Prostate gland (tissue), 2 donors: ENCODE results near the gene UBE2Q2. TPM values are rescaled to one million over a fixed set of nuclear protein-coding genes. Genes with fewer than 3 reads are reported as not detected.
"Not testable (repeated sequence)": the region's sequence is repeated elsewhere in the genome, so short reads cannot be mapped to it uniquely, and the experiment has no call there.

Experiments used
- DNase-seq: peaks from one replicate; pipeline ENCODE4 v3.0.0-alpha.2; 2019; ENCODE audit warnings: low spot score
- H3K27ac ChIP-seq, 2 donors: fragments of 200-600 bp; sonication (generic); 2 replicates each; pipeline ENCODE4 v1.5.1; 2017 to 2019
- H3K27me3 ChIP-seq: fragments of 200-600 bp; sonication (generic); replicated peaks from 2 replicates; pipeline ENCODE4 v1.5.1; 2019; ENCODE audit not compliant: insufficient read depth
- H3K36me3 ChIP-seq, 2 donors: fragments of 200-600 bp; sonication (generic); 1 replicate in 1 of 2; 2 replicates in 1 of 2; pipeline versions ENCODE4 v1.5.1 to v1.8.1; 2017 to 2019
- H3K4me1 ChIP-seq: fragments of 200-600 bp; sonication (generic); replicated peaks from 2 replicates; pipeline ENCODE4 v1.5.1; 2019
- H3K4me3 ChIP-seq, 2 donors: fragments of 200-600 bp; sonication (generic); 2 replicates each; pipeline ENCODE4 v1.5.1; 2017 to 2019
- H3K9me3 ChIP-seq: fragments of 200-600 bp; sonication (generic); 2 replicates; pipeline ENCODE4 v1.5.1; 2017
- POLR2A ChIP-seq: fragments of 450-650 bp; IDR thresholded peaks from one replicate; pipeline ENCODE4 v1.6.1; 2016; ENCODE audit warnings: antibody characterized with exemption, mild to moderate bottlenecking
- POLR2AphosphoS5 ChIP-seq: sonication (generic); formaldehyde crosslinking; IDR thresholded peaks from one replicate; pipeline ENCODE4 v1.6.1; 2017; ENCODE audit warnings: antibody characterized with exemption
- WGBS: methylation state at CpG from one replicate; pipeline ENCODE4 v1.1.5; 2018; 5-methylcytosine and 5-hydroxymethylcytosine counted together
- intact Hi-C: fragments of 100-400 bp; cut with DNase I; formaldehyde crosslinking; loops from one replicate; pipeline ENCODE4 v1.14.2; 2022
- total RNA-seq, 2 donors: library from RNA; depleted of rRNA; stranded (reverse); fragments of >200 nt; gene quantifications; one replicate each; pipeline ENCODE4 v1.1.0, GENCODE V29; 2016
- TF ChIP-seq, protein P1 (sequence below), 4 experiments: fragments of 200-600 bp in 2 of 4; fragments of 450-650 bp in 2 of 4; sonication (generic) in 2 of 4; IDR thresholded peaks; 1 replicate in 3 of 4; 2 replicates in 1 of 4; pipeline ENCODE4 v1.5.1; 2016 to 2019; ENCODE audit warnings: antibody characterized with exemption in 4 of 4, mild to moderate bottlenecking in 2 of 4, moderate library complexity in 2 of 4

The UBE2Q2 gene
- total RNA-seq, 2 donors from 2014 or later: 33.1 to 67.5 TPM

DNA sequence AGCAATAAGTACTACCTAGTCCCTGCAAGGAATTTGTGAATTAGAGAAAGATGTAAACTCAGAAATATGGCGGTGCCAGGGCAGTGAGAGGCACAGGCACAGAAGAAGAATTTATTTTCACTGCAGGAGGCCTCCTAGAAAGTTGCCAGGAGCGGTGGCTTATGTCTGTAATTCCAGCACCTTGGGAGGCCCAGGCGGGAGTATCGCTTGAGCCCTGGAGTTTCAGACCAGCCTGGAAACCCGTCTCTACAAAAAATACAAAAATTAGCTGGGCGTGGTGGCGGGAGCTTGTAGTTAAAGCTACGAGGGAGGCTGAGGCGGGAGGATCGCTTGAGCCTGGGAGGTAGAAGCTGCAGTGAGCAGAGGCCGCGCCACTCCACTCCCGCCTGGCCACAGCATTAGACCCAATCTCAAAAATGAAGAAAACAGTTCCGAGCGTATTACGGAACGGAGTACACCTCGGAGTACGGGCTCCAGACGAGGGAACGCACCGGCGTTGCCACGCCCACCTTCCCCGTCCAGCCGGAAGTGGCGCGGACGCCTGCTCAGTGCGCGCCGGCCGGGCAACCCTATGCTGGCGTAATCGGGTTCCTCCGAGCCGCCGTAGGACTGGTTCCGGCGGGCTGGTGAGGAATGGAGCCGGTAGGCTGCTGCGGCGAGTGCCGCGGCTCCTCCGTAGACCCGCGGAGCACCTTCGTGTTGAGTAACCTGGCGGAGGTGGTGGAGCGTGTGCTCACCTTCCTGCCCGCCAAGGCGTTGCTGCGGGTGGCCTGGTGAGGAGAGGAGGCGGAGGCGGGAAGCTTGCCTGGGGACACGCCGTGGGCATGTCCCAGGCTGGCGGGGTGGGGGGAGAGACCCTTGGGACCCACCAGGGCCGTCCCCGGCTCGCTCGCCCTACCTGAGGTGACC is 60.3 kb downstream of the UBE2Q2 start, which contains the start of gene FBXO22:
TSS of gene FBXO22 (plus strand) at position 548 of the 909 bp plus-strand sequence. CDS start at position 634, 86 bp downstream.
- Histone ChIP-seq H3K27ac (peak within 1 kb of the TSS; percentile 86), H3K9me3 (no peaks in the 10 kb centered on the region), H3K27me3 (no peaks in the 10 kb centered on the region), H3K4me3 (peak within 1 kb of the TSS; percentile 73 to 85), H3K36me3 (no peaks in the 10 kb centered on the region), H3K4me1 (peaks cover 4% of the 10 kb centered on the region)
- intact Hi-C loops: loop anchor here (5.0 kb wide), 1 partner anchor 61 kb away; the partner anchor contains the start of gene UBE2Q2
- TF ChIP-seq POLR2AphosphoS5: peak; percentile 97
- TF ChIP-seq, protein P1, sequence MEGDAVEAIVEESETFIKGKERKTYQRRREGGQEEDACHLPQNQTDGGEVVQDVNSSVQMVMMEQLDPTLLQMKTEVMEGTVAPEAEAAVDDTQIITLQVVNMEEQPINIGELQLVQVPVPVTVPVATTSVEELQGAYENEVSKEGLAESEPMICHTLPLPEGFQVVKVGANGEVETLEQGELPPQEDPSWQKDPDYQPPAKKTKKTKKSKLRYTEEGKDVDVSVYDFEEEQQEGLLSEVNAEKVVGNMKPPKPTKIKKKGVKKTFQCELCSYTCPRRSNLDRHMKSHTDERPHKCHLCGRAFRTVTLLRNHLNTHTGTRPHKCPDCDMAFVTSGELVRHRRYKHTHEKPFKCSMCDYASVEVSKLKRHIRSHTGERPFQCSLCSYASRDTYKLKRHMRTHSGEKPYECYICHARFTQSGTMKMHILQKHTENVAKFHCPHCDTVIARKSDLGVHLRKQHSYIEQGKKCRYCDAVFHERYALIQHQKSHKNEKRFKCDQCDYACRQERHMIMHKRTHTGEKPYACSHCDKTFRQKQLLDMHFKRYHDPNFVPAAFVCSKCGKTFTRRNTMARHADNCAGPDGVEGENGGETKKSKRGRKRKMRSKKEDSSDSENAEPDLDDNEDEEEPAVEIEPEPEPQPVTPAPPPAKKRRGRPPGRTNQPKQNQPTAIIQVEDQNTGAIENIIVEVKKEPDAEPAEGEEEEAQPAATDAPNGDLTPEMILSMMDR (IDR thresholded peaks at IDR 0.05): no peak
- TF ChIP-seq POLR2A: peak; percentile 67
- 1% methylated on average over 63 of the region's 63 CpGs for WGBS
- DNase-seq: peak; percentile 91

DNA sequence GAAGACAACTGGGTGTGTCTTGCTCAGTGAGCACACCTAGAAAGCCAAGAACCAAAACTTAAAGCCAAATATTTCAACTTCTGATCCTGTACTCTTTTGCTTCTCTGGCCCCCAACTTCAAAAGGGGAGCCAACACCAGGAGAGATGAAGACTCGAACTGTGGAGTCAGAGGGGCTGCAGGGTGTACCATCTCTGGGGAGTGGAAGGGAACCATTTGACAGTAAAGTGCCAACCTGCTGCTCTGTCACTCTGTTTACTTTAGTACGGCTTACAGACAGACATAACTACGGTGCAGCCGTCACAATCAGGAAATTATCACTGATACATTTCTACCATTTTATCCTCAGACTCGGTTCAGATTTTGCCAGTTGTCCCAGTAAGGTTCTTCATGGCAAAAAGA is 62.0 kb downstream of the UBE2Q2 start:
- peaks cover 4% of the 10 kb centered on the region for H3K4me1 ChIP-seq
- TF ChIP-seq POLR2AphosphoS5 (no peak), POLR2A (no peak)
- TF ChIP-seq, protein P1 (IDR thresholded peaks at IDR 0.05): no peak

DNA sequence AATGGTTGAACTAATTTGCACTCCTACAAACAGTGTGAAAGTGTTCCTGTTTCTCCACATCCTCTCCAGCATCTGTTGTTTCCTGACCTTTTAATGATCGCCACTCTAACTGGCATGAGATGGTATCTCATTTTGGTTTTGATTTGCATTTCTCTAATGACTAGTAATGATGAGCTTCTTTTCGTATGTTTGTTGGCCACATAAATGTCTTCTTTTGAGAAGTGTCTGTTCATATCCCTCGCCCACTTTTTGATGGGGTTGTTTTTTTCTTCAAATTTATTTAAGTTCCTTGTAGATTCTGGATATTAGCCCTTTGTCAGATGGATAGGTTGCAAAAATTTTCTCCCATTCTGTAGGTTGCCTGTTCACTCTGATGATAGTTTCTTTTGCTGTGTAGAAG is 67.1 kb downstream of the UBE2Q2 start:
- DNase-seq, intact Hi-C loops, H3K27ac ChIP-seq, H3K36me3 ChIP-seq, H3K27me3 ChIP-seq, H3K9me3 ChIP-seq, H3K4me1 ChIP-seq, H3K4me3 ChIP-seq: not testable (repeated sequence)
- 97% methylated on average over 3 of the region's 3 CpGs for WGBS

More for the DNA sequence above, 62.0 kb downstream of the UBE2Q2 start:
- no peak overlapping the region for H3K27ac ChIP-seq
- WGBS: 67% methylated on average over 5 of the region's 5 CpGs
- H3K4me3 ChIP-seq: no peak overlapping the region
- DNase-seq: no peak
- H3K9me3 ChIP-seq: no peaks in the 10 kb centered on the region
- intact Hi-C loops: no loop called here
- no peaks in the 10 kb centered on the region for H3K27me3 ChIP-seq
- no peaks in the 10 kb centered on the region for H3K36me3 ChIP-seq

DNA sequence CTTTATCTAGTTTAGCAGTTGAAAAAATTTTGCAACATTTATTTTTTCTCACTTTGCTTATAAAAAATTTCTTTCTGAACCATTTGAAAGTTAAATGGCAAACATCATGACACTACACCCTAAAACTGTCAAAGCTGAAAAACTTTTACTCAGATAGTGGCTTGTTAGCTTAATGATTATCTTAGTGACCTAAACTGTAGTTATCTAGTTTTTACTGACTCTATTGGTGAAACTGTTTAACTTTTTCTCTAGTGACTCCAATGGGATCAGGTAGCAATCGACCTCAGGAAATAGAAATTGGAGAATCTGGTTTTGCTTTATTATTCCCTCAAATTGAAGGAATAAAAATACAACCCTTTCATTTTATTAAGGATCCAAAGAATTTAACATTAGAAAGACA is 73.7 kb downstream of the UBE2Q2 start:
- intact Hi-C loops: no loop called here
- Histone ChIP-seq H3K27me3 (no peaks in the 10 kb centered on the region), H3K4me3 (no peak overlapping the region), H3K36me3 (no peaks in the 10 kb centered on the region), H3K9me3 (no peaks in the 10 kb centered on the region), H3K4me1 (no peaks in the 10 kb centered on the region), H3K27ac (no peak overlapping the region)
- 93% methylated on average over 1 of the region's 1 CpG for WGBS
- TF ChIP-seq POLR2A (no peak), POLR2AphosphoS5 (no peak)
- TF ChIP-seq, protein P1 (IDR thresholded peaks at IDR 0.05): no peak
- no peak for DNase-seq

DNA sequence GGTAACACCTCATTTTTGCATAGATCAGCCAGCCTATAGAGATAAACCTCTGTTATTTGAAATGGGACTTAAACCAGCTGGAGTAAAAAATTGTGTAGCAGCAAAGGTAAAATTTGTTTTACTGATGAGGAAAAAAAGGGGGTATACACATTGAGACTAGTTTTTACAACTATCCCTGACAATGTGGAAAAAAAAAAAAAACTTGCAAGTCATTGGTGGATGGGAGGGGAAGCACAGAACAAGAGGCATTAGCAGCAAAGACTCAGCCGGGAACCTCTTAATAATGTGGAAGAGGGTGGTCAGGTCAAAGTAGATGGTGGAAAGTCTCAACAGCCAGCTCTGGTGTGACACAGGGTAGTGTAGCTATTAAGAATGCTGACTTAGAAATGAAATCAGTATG is 74.9 kb downstream of the UBE2Q2 start:
- intact Hi-C loops: no loop called here
- WGBS: 97% methylated on average over 1 of the region's 1 CpG

More for the DNA sequence above, 74.9 kb downstream of the UBE2Q2 start:
- H3K27me3 ChIP-seq: no peaks in the 10 kb centered on the region
- H3K27ac ChIP-seq: no peak overlapping the region
- no peak for DNase-seq
- TF ChIP-seq, protein P1 (IDR thresholded peaks at IDR 0.05): no peak
- no peak for TF ChIP-seq POLR2AphosphoS5
- TF ChIP-seq POLR2A: no peak
- no peaks in the 10 kb centered on the region for H3K36me3 ChIP-seq
- H3K9me3 ChIP-seq: no peaks in the 10 kb centered on the region
- no peak overlapping the region for H3K4me3 ChIP-seq
- H3K4me1 ChIP-seq: no peaks in the 10 kb centered on the region
